Adrenal gland (tissue), 12 donors: ENCODE results near the gene CEBPB. TPM values are rescaled to one million over a fixed set of nuclear protein-coding genes. Genes with fewer than 3 reads are reported as not detected.

Source experiments
- DNase-seq, 7 donors: peaks; one replicate each; pipeline ENCODE4 v3.0.0-alpha.2; 2019 to 2020
- H3K27ac ChIP-seq, 5 donors: fragments of 200-600 bp; sonication (generic) in 4 of 5; 1 replicate in 3 of 5; 2 replicates in 2 of 5; pipeline versions ENCODE4 v1.5.1 to v1.8.0; 2016 to 2020; ENCODE audit warnings: mild to moderate bottlenecking in 1 of 5
- H3K27me3 ChIP-seq: fragments of 200-600 bp; 2 replicates; pipeline ENCODE4 v1.8.0; 2021
- H3K36me3 ChIP-seq, 2 donors: fragments of 200-600 bp; replicated peaks in 1 of 2; 1 replicate in 1 of 2; 2 replicates in 1 of 2; pipeline versions ENCODE4 v1.5.1 to v1.8.0; 2018 to 2022
- H3K4me1 ChIP-seq, 2 donors: fragments of 200-600 bp; replicated peaks in 1 of 2; 1 replicate in 1 of 2; 2 replicates in 1 of 2; pipeline versions ENCODE4 v1.5.1 to v1.8.0; 2018 to 2021
- H3K4me3 ChIP-seq, 4 donors: fragments of 200-600 bp; sonication (generic) in 3 of 4; one replicate each; pipeline ENCODE4 v1.5.1; 2016 to 2018
- H3K9me3 ChIP-seq, 3 donors: fragments of 200-600 bp; sonication (generic) in 1 of 3; replicated peaks in 1 of 3; 1 replicate in 2 of 3; 2 replicates in 1 of 3; pipeline versions ENCODE4 v1.5.1 to v1.8.0; 2016 to 2021
- CTCF ChIP-seq, 6 experiments: fragments of 450-650 bp in 4 of 6; fragments of 200-600 bp in 2 of 6; sonication (generic) in 1 of 6; IDR thresholded peaks; 1 replicate in 5 of 6; 2 replicates in 1 of 6; pipeline versions ENCODE4 v1.5.1 to v1.8.0; 2016 to 2021; ENCODE audit warnings: antibody characterized with exemption in 6 of 6, mild to moderate bottlenecking in 2 of 6, moderate library complexity in 1 of 6
- POLR2A ChIP-seq, 2 donors: fragments of 450-650 bp; IDR thresholded peaks; one replicate each; pipeline ENCODE4 v1.6.1; 2017; ENCODE audit warnings: antibody characterized with exemption in 2 of 2, mild to moderate bottlenecking in 2 of 2, moderate library complexity in 1 of 2
- WGBS, 4 donors: extraction: QIAGEN DNeasy Blood & Tissue Kit in 2 of 4; methylation state at CpG; one replicate each; pipeline versions ENCODE4 v1.1.5 to v1.1.7; 2013 to 2017; 5-methylcytosine and 5-hydroxymethylcytosine counted together
- intact Hi-C, 2 donors: fragments of 100-400 bp; cut with DNase I; formaldehyde crosslinking; loops; one replicate each; pipeline versions ENCODE4 v1.14.1 to v1.15.0; 2022 to 2023
- polyA plus RNA-seq, 3 donors: library from polyadenylated mRNA; stranded (reverse); fragments of 200-250 nt in 2 of 3; fragments of 350-450 nt in 1 of 3; fragmentation: Illumina TruSeq in 1 of 3; extraction: RNeasy Lipid Tissue Mini Kit (QIAGEN cat#74804) in 1 of 3; gene quantifications; one replicate each; pipeline ENCODE4 v1.2.3, GENCODE V29; 2013 to 2014
- total RNA-seq, 9 donors: library from RNA; depleted of rRNA in 4 of 9; stranded (reverse); fragments of >200 nt in 4 of 9; fragments of 120-200 nt in 1 of 9; fragmentation: NEBNext Ultra II Directional in 1 of 9; extraction: Animal tissue kit (Norgen Biotek cat#: 25700) in 1 of 9; gene quantifications; one replicate each; pipeline versions ENCODE4 v1.1.0 to v1.2.4, GENCODE V29; 2013 to 2023
- donor health status: healthy with polysubstance abuse.
- donor health status: Bipolar disorder and iron deficiency.
- donor health status: DM: yes; HTN: yes; CAD: no.
- donor health status: DM: no; HTN: no; CAD: no.
- donor health status: DM: no; HTN: no; CAD: no.
- donor health status: DM: yes; HTN: yes; CAD: no.

Gene CEBPB
- total and polyA plus RNA-seq, 12 donors = 14.9 to 272 (median 207) TPM

GRCh38 chr20:50240092-50240491 is 49.5 kb downstream of the CEBPB start:
- no peaks in the 10 kb centered on the region for H3K9me3 ChIP-seq
- intact Hi-C loops = no loop called here
- H3K36me3 ChIP-seq = no peaks in the 10 kb centered on the region
- H3K27me3 ChIP-seq = no peaks in the 10 kb centered on the region
- TF ChIP-seq CTCF (IDR thresholded peaks at IDR 0.05) = no peak
- no peak for TF ChIP-seq POLR2A (IDR thresholded peaks at IDR 0.05)
- H3K4me3 ChIP-seq = no peak overlapping the region
- H3K27ac ChIP-seq = no peak overlapping the region
- 83 to 89% (median 86%) methylated on average over 9 of the region's 9 CpGs for WGBS, 4 donors
- no peak for DNase-seq
- H3K4me1 ChIP-seq = no peaks in the 10 kb centered on the region

GRCh38 chr20:50242178-50242514 is 51.5 kb downstream of the CEBPB start:
- Histone ChIP-seq H3K4me3 (no peak overlapping the region), H3K9me3 (no peaks in the 10 kb centered on the region), H3K36me3 (no peaks in the 10 kb centered on the region), H3K27me3 (no peaks in the 10 kb centered on the region), H3K4me1 (no peaks in the 10 kb centered on the region), H3K27ac (no peak overlapping the region)
- TF ChIP-seq CTCF (IDR thresholded peaks at IDR 0.05) (no peak), POLR2A (IDR thresholded peaks at IDR 0.05) (no peak)
- DNase-seq = no peak
- 93 to 94% (median 93%) methylated on average over 6 of the region's 6 CpGs for WGBS, 4 donors
- intact Hi-C loops = no loop called here

Other genes with a start within 250 kb of the CEBPB start
- gene SNAI1, start 207.8 kb upstream of the CEBPB start, total RNA-seq = 10 to 100 TPM in 3 of 9 donors, 1 to 10 TPM in 5, under 1 TPM in 1; 0.28 to 12.1 (median 8.0) TPM
- gene SNAI1, start 207.8 kb upstream of the CEBPB start, polyA plus RNA-seq = 10 to 100 TPM in 2 of 3 donors, 1 to 10 TPM in 1; 2.6 to 13.2 (median 10.9) TPM
- gene UBE2V1, start 77.7 kb upstream of the CEBPB start, total RNA-seq = 100 to 1,000 TPM in 2 of 9 donors, 10 to 100 TPM in 7; 57.4 to 123 (median 77.0) TPM
- 100 to 1,000 TPM in 1 of 3 donors, 10 to 100 TPM in 2; 78.7 to 242 (median 80.0) TPM for gene UBE2V1, start 77.7 kb upstream of the CEBPB start, polyA plus RNA-seq
- gene PEDS1, start 37.1 kb upstream of the CEBPB start, total RNA-seq = 10 to 100 TPM; 18.7 to 39.1 (median 29.2) TPM
- gene PEDS1, start 37.1 kb upstream of the CEBPB start, polyA plus RNA-seq = 10 to 100 TPM; 29.4 to 32.6 (median 30.2) TPM